Left forelimb (tissue), 1 donor: ENCODE results near the gene HECA.

Experiments used
- DNase-seq: peaks from one replicate; pipeline ENCODE4 v3.0.0-alpha.2; 2018; ENCODE audit warnings: low spot score

The HECA gene

DNA sequence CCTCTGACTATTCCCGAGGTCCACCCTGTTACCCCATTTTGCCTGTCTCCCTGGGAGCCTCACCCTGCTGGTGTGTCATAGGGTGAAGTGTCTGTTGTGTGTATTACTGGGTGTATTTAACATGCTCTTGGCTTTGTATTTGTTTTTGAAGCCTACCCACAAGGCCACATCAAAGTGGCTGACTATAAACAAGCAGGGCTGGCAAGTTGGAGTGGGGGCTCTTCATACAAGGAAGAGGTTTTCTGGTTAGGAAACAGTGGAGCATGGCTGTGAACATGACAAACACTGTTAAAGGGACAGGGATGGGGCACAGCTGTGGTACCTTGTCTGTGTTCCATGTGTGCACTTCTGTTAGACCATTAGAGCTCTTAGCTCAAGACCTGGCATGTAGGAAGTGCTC is 26.3 kb downstream of the HECA start:
- DNase-seq: no peak

GRCh38 chr6:139161817-139162284 is 27.0 kb downstream of the HECA start:
- DNase-seq: no peak

GRCh38 chr6:139164001-139164400 is 29.1 kb downstream of the HECA start:
- DNase-seq: no peak

- DNase-seq: no peak
These were observed 30.4 kb downstream of the HECA start for GRCh38 chr6:139165324-139165723.

DNA sequence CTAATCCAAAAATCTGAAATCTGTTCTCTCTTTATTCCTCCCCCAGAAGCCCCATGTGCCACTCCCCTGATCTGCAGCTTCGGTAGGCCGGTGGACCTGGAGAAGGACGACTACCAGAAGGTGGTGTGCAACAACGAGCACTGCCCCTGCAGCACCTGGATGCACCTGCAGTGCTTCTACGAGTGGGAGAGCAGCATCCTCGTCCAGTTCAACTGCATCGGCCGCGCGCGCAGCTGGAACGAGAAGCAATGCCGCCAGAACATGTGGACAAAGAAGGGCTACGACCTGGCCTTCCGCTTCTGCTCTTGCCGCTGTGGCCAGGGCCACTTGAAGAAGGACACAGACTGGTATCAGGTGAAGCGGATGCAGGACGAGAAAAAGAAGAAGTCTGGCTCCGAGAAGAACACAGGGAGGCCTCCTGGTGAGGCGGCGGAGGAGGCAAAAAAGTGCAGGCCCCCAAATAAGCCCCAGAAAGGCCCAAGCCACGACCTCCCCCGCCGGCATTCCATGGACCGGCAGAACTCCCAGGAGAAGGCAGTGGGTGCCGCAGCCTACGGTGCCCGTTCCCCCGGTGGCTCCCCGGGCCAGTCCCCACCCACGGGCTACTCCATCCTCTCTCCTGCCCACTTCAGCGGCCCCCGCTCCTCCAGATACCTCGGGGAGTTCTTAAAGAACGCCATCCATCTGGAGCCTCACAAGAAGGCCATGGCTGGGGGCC is 31.5 kb downstream of the HECA start:
- no peak for DNase-seq

DNA sequence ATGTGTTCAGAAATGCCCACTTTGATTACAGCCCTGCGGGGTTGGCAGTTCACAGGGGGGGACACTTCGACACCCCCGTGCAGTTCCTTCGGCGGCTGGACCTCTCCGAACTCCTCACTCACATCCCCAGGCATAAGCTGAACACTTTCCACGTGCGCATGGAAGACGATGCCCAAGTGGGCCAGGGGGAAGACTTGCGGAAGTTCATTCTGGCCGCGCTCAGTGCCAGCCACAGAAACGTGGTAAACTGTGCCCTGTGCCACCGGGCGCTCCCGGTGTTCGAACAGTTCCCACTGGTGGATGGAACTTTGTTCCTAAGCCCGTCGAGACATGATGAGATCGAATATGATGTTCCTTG is 32.1 kb downstream of the HECA start:
- DNase-seq: no peak

GRCh38 chr6:139172151-139172550 is 37.3 kb downstream of the HECA start:
- DNase-seq: no peak

DNA sequence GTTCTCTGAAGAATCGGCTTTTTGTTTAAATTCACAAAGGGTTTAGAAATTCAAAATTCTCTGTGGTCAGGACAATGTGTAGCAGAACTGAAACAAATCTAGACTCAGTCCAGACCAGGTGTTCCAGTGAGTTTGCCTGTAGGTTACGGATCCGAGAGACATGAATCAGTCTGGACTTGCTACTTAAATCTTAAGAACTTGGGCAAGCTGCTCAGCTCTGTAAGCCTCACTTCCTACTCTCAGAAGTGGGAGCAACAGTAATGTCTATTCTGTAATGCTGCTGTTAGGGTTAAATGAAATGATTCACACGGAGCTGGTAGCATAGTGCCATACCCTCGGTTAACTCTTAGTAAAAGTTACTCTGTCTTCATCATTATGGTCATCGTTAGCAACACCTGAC is 37.7 kb downstream of the HECA start:
- no peak for DNase-seq

DNA sequence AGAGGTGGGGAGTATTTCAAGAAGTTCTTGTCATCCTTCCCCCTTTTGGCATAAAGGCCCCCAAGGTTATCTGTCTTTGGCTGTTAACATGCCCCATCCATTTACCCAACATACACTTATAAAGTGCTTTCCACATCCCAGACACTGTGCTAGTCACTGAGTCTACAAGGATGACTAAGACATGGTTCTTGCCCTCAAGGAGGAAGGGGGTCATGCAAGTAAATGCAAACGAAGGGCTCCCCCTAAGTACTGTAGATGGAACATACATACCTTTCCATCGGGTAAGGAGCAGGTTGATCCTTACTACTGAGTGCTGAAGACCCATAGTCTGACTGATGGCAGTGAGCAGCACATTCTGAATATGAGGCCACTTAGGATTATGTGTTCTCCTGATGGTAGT is 38.3 kb downstream of the HECA start:
- no peak for DNase-seq

DNA sequence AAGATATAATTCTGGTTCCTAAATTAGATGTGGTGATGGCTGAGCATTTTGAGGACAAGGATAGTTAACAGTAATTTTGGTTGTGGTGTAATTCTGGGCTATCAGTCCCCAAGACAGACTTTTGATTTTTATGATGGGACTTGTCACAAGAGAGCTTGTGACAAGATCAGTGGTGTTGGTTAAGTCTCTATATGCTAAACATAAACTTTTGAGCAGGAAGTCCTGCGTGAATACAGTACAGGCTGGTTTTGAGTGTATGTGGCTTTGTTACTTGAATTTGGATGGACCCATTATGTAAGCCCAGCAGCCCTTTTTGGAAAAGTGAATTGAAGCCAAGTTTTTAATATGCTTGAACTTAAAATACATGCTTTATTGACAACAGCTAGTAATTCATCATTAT is 38.9 kb downstream of the HECA start:
- DNase-seq: no peak

- no peak for DNase-seq
These were observed 40.1 kb downstream of the HECA start for GRCh38 chr6:139174961-139175360.

GRCh38 chr6:139175389-139175948 is 40.6 kb downstream of the HECA start:
- DNase-seq: no peak

DNA sequence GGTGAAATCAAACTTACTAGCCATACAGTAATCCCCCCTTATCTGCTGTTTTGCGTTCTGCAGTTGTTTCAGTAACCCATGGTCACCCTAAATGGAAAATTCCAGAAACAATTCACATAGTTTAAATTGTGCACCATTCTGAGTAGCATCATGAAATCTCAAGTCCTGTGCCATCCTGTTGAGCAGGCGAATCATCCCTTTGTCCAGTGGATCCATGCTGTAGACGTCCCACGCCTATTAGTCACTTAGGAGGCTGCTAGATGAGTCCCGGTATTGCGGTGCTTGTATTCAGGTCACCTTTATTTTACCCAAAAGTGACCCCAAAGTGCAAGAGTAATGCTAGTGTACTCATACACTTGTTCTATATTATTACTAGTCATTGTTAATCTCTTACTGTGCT is 46.4 kb downstream of the HECA start:
- no peak for DNase-seq

- DNase-seq: no peak
These were observed 49.2 kb downstream of the HECA start for GRCh38 chr6:139184047-139184446.

DNA sequence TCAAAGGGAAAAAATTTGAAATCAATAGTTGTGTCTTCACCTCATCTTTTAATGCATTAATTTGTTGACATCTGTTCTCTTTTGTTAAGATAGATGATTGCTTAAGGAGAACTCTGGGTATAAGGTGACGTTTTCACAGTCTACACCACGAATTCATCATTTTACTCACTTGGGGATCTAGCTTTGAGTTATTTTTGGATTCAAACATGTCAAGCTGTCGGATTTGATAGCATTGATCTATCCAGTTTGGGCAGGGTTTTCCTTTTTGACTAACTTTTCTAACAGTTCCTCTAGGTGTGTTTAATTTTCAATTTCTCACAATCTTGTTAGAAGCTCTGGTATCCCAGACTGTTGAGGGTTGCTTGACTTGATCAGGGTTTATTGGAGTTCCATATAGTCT is 49.6 kb downstream of the HECA start:
- no peak for DNase-seq

- no peak for DNase-seq
These were observed 51.4 kb downstream of the HECA start for GRCh38 chr6:139186242-139186641.

GRCh38 chr6:139186692-139187091 is 51.8 kb downstream of the HECA start:
- DNase-seq: no peak

GRCh38 chr6:139187489-139187888 is 52.6 kb downstream of the HECA start:
- DNase-seq: no peak

- DNase-seq: no peak
These were observed 54.8 kb downstream of the HECA start for GRCh38 chr6:139189665-139190064.

DNA sequence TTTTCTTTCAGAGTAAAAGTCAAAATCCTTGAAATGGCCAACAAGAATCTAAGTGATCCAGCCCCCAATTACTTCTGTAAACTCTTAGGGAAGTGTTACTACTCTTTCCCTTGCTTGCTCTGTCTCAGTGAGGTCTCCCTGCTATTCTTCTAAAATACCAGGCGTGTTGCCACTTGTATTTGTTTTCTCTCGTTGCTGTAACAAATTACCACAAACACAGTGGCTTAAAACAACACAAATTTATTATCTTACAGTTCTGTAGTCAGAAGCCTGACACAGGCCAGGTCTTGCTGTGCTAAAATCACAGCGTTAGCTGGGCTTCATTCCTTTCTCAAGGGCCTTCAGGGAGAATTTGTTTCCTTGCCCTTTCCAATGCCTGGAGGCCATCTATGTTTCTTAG is 59.9 kb downstream of the HECA start:
- DNase-seq: no peak

- no peak for DNase-seq
These were observed 63.8 kb downstream of the HECA start for GRCh38 chr6:139198529-139199288.

DNA sequence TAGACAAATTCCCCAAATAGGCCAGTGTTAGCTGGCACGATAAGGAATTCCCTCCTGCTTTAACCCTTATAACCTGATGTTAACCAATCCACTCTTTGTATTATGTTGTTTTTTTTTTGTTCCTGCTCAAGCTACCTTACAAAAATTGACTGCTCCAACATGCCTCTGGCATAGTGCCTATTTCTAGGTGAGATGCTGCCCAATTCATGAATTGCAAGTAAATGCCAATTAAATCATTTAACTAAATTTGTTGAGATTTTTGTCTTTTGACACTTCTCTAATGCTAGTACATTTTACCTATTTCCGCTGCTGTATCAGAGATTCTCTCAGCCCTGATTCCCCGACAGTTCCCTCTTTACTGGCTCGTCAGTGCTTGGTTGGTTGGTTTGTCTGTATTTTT is 66.5 kb downstream of the HECA start:
- no peak for DNase-seq

- no peak for DNase-seq
These were observed 70.1 kb downstream of the HECA start for GRCh38 chr6:139204978-139205377.
